GM23338 (cell line): ENCODE data around the gene ABHD15. TPM values are rescaled to one million over a fixed set of nuclear protein-coding genes. Genes with fewer than 3 reads are reported as not detected.
A peak's percentile ranks its signal among the peaks of the same experiment; 100 is the strongest.

ENCODE experiments used
- ATAC-seq: fragments of 200-7000 bp; cut with Tn5 transposase; 3 replicates; pipeline ENCODE4 v1.9.1; 2020
- DNase-seq: peaks from one replicate; pipeline ENCODE4 v3.0.0-alpha.2; 2015; ENCODE audit warnings: low spot score
- H2AFZ ChIP-seq: fragments of 200-600 bp; sonication (generic); 2 replicates; pipeline ENCODE4 v1.8.0; 2016; ENCODE audit warnings: antibody characterized with exemption, mild to moderate bottlenecking, moderate library complexity
- H3F3A ChIP-seq: fragments of 200-600 bp; sonication (generic); replicated peaks from 2 replicates; pipeline ENCODE4 v1.8.0; 2017; ENCODE audit warnings: antibody characterized with exemption, mixed run types, low read depth
- H3K27ac ChIP-seq: fragments of 200-600 bp; sonication (generic); 2 replicates; pipeline ENCODE4 v1.6.1; 2016; ENCODE audit warnings: low read depth
- H3K27me3 ChIP-seq: fragments of 200-600 bp; sonication (generic); 2 replicates; pipeline ENCODE4 v1.8.0; 2016; ENCODE audit warnings: mild to moderate bottlenecking, mixed run types, moderate library complexity; ENCODE audit not compliant: insufficient read depth
- H3K36me3 ChIP-seq: fragments of 200-600 bp; sonication (generic); 2 replicates; pipeline ENCODE4 v1.8.0; 2016; ENCODE audit warnings: mild to moderate bottlenecking; ENCODE audit not compliant: insufficient read depth
- H3K4me1 ChIP-seq: fragments of 200-600 bp; sonication (generic); 2 replicates; pipeline ENCODE4 v1.8.0; 2016; ENCODE audit warnings: mild to moderate bottlenecking, moderate library complexity; ENCODE audit not compliant: insufficient read depth
- H3K4me2 ChIP-seq: fragments of 200-600 bp; sonication (generic); 2 replicates; pipeline ENCODE4 v1.7.1; 2017; ENCODE audit warnings: mixed run types
- H3K4me3 ChIP-seq: fragments of 200-600 bp; sonication (generic); 2 replicates; pipeline ENCODE4 v1.6.1; 2016; ENCODE audit warnings: mixed run types
- H3K79me2 ChIP-seq: fragments of 200-600 bp; sonication (generic); replicated peaks from 2 replicates; pipeline ENCODE4 v1.8.0; 2017; ENCODE audit warnings: mild to moderate bottlenecking; ENCODE audit not compliant: insufficient read depth
- H3K9me2 ChIP-seq: fragments of 200-600 bp; sonication (generic); 2 replicates; pipeline ENCODE4 v1.8.0; 2017; ENCODE audit not compliant: insufficient read depth
- H4K20me1 ChIP-seq: fragments of 200-600 bp; sonication (generic); replicated peaks from 2 replicates; pipeline ENCODE4 v1.8.0; 2017; ENCODE audit warnings: mild to moderate bottlenecking; ENCODE audit not compliant: insufficient read depth
- H3K27ac Mint-ChIP-seq: 2 replicates; pipeline ENCODE4 v1.8.0; 2020; ENCODE audit warnings: inconsistent platforms, mild to moderate bottlenecking, moderate library complexity, mixed read lengths
- H3K27me3 Mint-ChIP-seq: 3 replicates; pipeline ENCODE4 v1.8.0; 2022; ENCODE audit warnings: low read depth, mild to moderate bottlenecking, moderate library complexity, mixed read lengths, inconsistent platforms; ENCODE audit not compliant: insufficient read depth, poor library complexity
- H3K36me3 Mint-ChIP-seq: 3 replicates; pipeline ENCODE4 v1.8.0; 2021; ENCODE audit warnings: low read depth, mild to moderate bottlenecking, inconsistent platforms, moderate library complexity, mixed read lengths
- H3K4me1 Mint-ChIP-seq: 3 replicates; pipeline ENCODE4 v1.8.0; 2020; ENCODE audit warnings: mild to moderate bottlenecking, inconsistent platforms, mixed read lengths
- H3K4me3 Mint-ChIP-seq: 3 replicates; pipeline ENCODE4 v1.8.0; 2021; ENCODE audit warnings: moderate library complexity, mild to moderate bottlenecking, inconsistent platforms, mixed read lengths
- H3K9me3 Mint-ChIP-seq: 3 replicates; pipeline ENCODE4 v1.8.0; 2020; ENCODE audit warnings: moderate library complexity, mild to moderate bottlenecking, inconsistent platforms, mixed read lengths
- ETS1 ChIP-seq: IDR thresholded peaks from 2 replicates; pipeline ENCODE4 v1.6.1; 2016; ENCODE audit warnings: antibody characterized with exemption
- EZH2 ChIP-seq: fragments of 200-600 bp; sonication (generic); IDR thresholded peaks from one replicate; pipeline ENCODE4 v1.8.0; 2017; ENCODE audit warnings: antibody characterized with exemption, mild to moderate bottlenecking, low read depth; ENCODE audit not compliant: unreplicated experiment
- EZH2phosphoT487 ChIP-seq: fragments of 200-600 bp; sonication (generic); IDR thresholded peaks from one replicate; pipeline ENCODE4 v1.8.1; 2018; ENCODE audit warnings: antibody characterized with exemption; ENCODE audit not compliant: unreplicated experiment
- NANOG ChIP-seq: IDR thresholded peaks from 2 replicates; pipeline ENCODE4 v1.6.1; 2016; ENCODE audit warnings: antibody characterized with exemption, borderline replicate concordance
- POLR2AphosphoS5 ChIP-seq: IDR thresholded peaks from 2 replicates; pipeline ENCODE4 v1.6.1; 2016; ENCODE audit warnings: antibody characterized with exemption, low read depth
- STAT1 ChIP-seq: IDR thresholded peaks from one replicate; pipeline ENCODE4 v1.6.1; 2016; ENCODE audit warnings: antibody characterized with exemption; ENCODE audit not compliant: unreplicated experiment
- ZNF331 ChIP-seq: fragments of 250-450 bp; sonication (Bioruptor Pico); IDR thresholded peaks from 2 replicates; pipeline ENCODE4 v1.5.0; 2020; ENCODE audit warnings: low read depth, mild to moderate bottlenecking, moderate library complexity
- polyA plus RNA-seq: library from polyadenylated mRNA; unstranded; fragments of >200 nt; fragmentation: Nextera tagmentation; extraction: Ambion mirVana; gene quantifications from 2 replicates; pipeline ENCODE4 v1.2.1, GENCODE V29; 2016
- total RNA-seq: library from RNA; depleted of rRNA; stranded (reverse); fragments of >200 nt; shearing (Covaris generic); gene quantifications from 2 replicates; pipeline ENCODE4 v1.2.3, GENCODE V29; 2014
- TF ChIP-seq, protein P1 (sequence below), 2 experiments: fragments of 200-600 bp in 1 of 2; sonication (generic) in 1 of 2; conservative IDR thresholded peaks; 2 replicates each; pipeline versions ENCODE4 v1.5.1 to v1.6.1; 2016 to 2017; ENCODE audit warnings: antibody characterized with exemption in 2 of 2, low read depth in 2 of 2, mild to moderate bottlenecking in 2 of 2, moderate library complexity in 1 of 2

ABHD15 gene
- total and polyA plus RNA-seq, 2 experiments from 2014 or later: 0.27 to 2.5 TPM

DNA sequence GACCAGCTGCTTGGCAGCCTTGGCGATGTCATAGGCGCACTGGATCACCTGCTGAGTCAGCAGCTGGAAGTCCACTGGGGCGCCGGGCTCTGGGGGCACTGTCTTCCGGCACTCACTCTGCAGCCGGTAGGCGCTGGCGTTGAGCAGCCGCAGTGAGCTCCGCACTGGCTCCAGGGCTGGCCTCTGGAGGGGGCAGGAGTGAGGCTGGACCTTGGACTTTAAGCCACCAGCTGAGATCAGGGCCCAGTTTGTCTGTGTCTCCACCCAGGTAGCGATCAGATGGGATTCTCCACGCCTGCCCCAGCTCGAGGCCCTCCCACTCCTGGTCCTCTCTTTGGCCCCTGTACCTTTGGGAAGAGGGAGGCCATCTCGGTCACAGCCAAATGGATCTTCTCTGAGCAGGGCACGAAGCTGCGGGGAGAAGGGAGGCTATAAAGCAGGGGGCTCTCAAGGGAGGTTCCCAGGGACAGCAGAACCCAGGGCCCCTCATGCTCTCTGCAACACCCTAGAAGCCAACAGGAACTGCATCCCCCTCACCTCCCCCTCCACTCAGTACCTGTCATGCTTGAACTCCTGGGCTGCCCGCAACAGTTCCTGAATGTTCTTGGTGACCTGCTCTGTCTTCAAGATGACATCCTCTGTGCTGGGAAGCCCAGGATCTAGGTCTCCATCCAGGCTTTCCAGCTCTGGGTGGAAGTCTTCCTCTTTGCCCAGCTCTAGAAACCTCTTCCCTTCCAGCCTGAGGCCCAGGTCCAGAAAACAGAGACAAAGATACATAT is 8.1 kb upstream of the ABHD15 start:
- Mint-ChIP-seq H3K27ac (no peak overlapping the region), H3K4me1 (peaks cover 10% of the 10 kb centered on the region; the same call in 2 of the 3 replicates), H3K4me3 (no peak overlapping the region), H3K36me3 (peaks cover 21% of the 10 kb centered on the region), H3K9me3 (no peaks in the 10 kb centered on the region), H3K27me3 (peaks cover 14% of the 10 kb centered on the region)
- H3K9me2 ChIP-seq: no peaks in the 10 kb centered on the region
- no peaks in the 10 kb centered on the region for H3K4me1 ChIP-seq
- H3K27me3 ChIP-seq: 0 out of 2 replicates have a peak, but pooled peaks cover 10% of the 10 kb centered on the region
- ATAC-seq (no peak), DNase-seq (no peak)
- H3K27ac ChIP-seq: no peak overlapping the region
- H3K4me2 ChIP-seq: no peak overlapping the region
- peaks cover 4% of the 10 kb centered on the region; the same call in 1 of the 2 replicates for H4K20me1 ChIP-seq
- 0 out of 2 replicates have a peak, but pooled peaks cover 10% of the 10 kb centered on the region for H3F3A ChIP-seq
- no peak overlapping the region for H3K4me3 ChIP-seq
- H3K36me3 ChIP-seq: no peaks in the 10 kb centered on the region; the same call in 1 of the 2 replicates
- H2AFZ ChIP-seq: no peak overlapping the region
- TF ChIP-seq STAT1 (no peak), NANOG (no peak)
- no peaks in the 10 kb centered on the region for H3K79me2 ChIP-seq

GRCh38 chr17:29573871-29574731 is 7.3 kb upstream of the ABHD15 start:
- Histone ChIP-seq H4K20me1 (no peaks in the 10 kb centered on the region; the same call in 1 of the 2 replicates), H3K9me2 (no peaks in the 10 kb centered on the region), H3K4me2 (no peak overlapping the region), H3K4me3 (no peak overlapping the region), H2AFZ (no peak overlapping the region), H3F3A (peaks cover 13% of the 10 kb centered on the region), H3K79me2 (no peaks in the 10 kb centered on the region), H3K27me3 (peaks cover 18% of the 10 kb centered on the region; the same call in 1 of the 2 replicates), H3K27ac (no peak overlapping the region), H3K36me3 (no peaks in the 10 kb centered on the region; the same call in 1 of the 2 replicates), H3K4me1 (peaks cover 3% of the 10 kb centered on the region; the same call in 1 of the 2 replicates)
- TF ChIP-seq ETS1: no peak
- TF ChIP-seq ZNF331 (CRISPR knock-in tag): no peak
- H3K27me3 Mint-ChIP-seq: peaks cover 19% of the 10 kb centered on the region
- DNase-seq (no peak), ATAC-seq (no peak)
- no peak overlapping the region for H3K27ac Mint-ChIP-seq
- H3K4me1 Mint-ChIP-seq: peaks cover 13% of the 10 kb centered on the region; the same call in 2 of the 3 replicates
- no peaks in the 10 kb centered on the region for H3K9me3 Mint-ChIP-seq
- no peak overlapping the region for H3K4me3 Mint-ChIP-seq
- peaks cover 16% of the 10 kb centered on the region for H3K36me3 Mint-ChIP-seq

GRCh38 chr17:29573558-29573869 is 6.7 kb upstream of the ABHD15 start:
- H3K27ac Mint-ChIP-seq: no peak overlapping the region
- H3K36me3 Mint-ChIP-seq: peaks cover 15% of the 10 kb centered on the region
- Histone ChIP-seq H3K9me2 (no peaks in the 10 kb centered on the region), H3K27me3 (peaks cover 19% of the 10 kb centered on the region; the same call in 1 of the 2 replicates), H3F3A (peaks cover 18% of the 10 kb centered on the region), H3K4me2 (no peak overlapping the region; the same call in 1 of the 2 replicates), H2AFZ (no peak overlapping the region), H3K4me3 (no peak overlapping the region), H3K36me3 (no peaks in the 10 kb centered on the region; the same call in 1 of the 2 replicates), H4K20me1 (no peaks in the 10 kb centered on the region; the same call in 1 of the 2 replicates), H3K27ac (no peak overlapping the region), H3K79me2 (no peaks in the 10 kb centered on the region), H3K4me1 (peaks cover 5% of the 10 kb centered on the region; the same call in 1 of the 2 replicates)
- ATAC-seq (no peak), DNase-seq (no peak)
- TF ChIP-seq EZH2: no peak
- 0 out of 2 replicates have a peak, but pooled peaks have one; percentile 20 for TF ChIP-seq POLR2AphosphoS5
- no peak for TF ChIP-seq EZH2phosphoT487
- TF ChIP-seq, protein P1, sequence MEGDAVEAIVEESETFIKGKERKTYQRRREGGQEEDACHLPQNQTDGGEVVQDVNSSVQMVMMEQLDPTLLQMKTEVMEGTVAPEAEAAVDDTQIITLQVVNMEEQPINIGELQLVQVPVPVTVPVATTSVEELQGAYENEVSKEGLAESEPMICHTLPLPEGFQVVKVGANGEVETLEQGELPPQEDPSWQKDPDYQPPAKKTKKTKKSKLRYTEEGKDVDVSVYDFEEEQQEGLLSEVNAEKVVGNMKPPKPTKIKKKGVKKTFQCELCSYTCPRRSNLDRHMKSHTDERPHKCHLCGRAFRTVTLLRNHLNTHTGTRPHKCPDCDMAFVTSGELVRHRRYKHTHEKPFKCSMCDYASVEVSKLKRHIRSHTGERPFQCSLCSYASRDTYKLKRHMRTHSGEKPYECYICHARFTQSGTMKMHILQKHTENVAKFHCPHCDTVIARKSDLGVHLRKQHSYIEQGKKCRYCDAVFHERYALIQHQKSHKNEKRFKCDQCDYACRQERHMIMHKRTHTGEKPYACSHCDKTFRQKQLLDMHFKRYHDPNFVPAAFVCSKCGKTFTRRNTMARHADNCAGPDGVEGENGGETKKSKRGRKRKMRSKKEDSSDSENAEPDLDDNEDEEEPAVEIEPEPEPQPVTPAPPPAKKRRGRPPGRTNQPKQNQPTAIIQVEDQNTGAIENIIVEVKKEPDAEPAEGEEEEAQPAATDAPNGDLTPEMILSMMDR (conservative IDR thresholded peaks at IDR 0.05; ENCODE audit: low read depth in 2 of 2): no peak
- H3K27me3 Mint-ChIP-seq: peaks cover 21% of the 10 kb centered on the region
- peak overlapping the region; percentile 55; the same call in 1 of the 3 replicates for H3K4me3 Mint-ChIP-seq
- H3K4me1 Mint-ChIP-seq: peaks cover 15% of the 10 kb centered on the region; the same call in 2 of the 3 replicates
- H3K9me3 Mint-ChIP-seq: no peaks in the 10 kb centered on the region
